GM06990 (cell line): ENCODE results near the gene GAA.

Source experiments
- DNase-seq: peaks from one replicate; pipeline ENCODE4 v3.0.0-alpha.2; 2011; ENCODE audit not compliant: insufficient read length; ENCODE audit errors: extremely low read depth
- H3K27me3 ChIP-seq: replicated peaks from 2 replicates; pipeline ENCODE4 v1.6.0; 2011; ENCODE audit warnings: low read length; ENCODE audit not compliant: control insufficient read depth, insufficient read depth
- H3K36me3 ChIP-seq: 2 replicates; pipeline ENCODE4 v1.5.1; 2011; ENCODE audit warnings: low read length; ENCODE audit not compliant: control insufficient read depth, insufficient read depth
- H3K4me3 ChIP-seq: replicated peaks from 2 replicates; pipeline ENCODE4 v1.5.1; 2011; ENCODE audit warnings: low read depth, mild to moderate bottlenecking, control low read depth, low read length
- CTCF ChIP-seq: IDR thresholded peaks from 2 replicates; pipeline ENCODE4 v1.5.1; 2011; ENCODE audit warnings: low read length, control low read depth, mild to moderate bottlenecking, inconsistent platforms; ENCODE audit not compliant: insufficient read depth, poor library complexity, severe bottlenecking

GAA gene

GRCh38 chr17:80099291-80100034 is 1.9 kb upstream of the GAA start:
- no peak for DNase-seq
- no peak for TF ChIP-seq CTCF
- no peaks in the 10 kb centered on the region for H3K27me3 ChIP-seq
- no peak overlapping the region for H3K4me3 ChIP-seq
- H3K36me3 ChIP-seq, result no peaks in the 10 kb centered on the region

GRCh38 chr17:80100035-80100323 is 1.4 kb upstream of the GAA start:
- H3K27me3 ChIP-seq, result no peaks in the 10 kb centered on the region
- no peak overlapping the region for H3K4me3 ChIP-seq
- DNase-seq, result no peak
- H3K36me3 ChIP-seq, result no peaks in the 10 kb centered on the region
- TF ChIP-seq CTCF, result no peak

GRCh38 chr17:80101946-80102663 is 724 bp downstream of the GAA start:
- no peak for DNase-seq

DNA sequence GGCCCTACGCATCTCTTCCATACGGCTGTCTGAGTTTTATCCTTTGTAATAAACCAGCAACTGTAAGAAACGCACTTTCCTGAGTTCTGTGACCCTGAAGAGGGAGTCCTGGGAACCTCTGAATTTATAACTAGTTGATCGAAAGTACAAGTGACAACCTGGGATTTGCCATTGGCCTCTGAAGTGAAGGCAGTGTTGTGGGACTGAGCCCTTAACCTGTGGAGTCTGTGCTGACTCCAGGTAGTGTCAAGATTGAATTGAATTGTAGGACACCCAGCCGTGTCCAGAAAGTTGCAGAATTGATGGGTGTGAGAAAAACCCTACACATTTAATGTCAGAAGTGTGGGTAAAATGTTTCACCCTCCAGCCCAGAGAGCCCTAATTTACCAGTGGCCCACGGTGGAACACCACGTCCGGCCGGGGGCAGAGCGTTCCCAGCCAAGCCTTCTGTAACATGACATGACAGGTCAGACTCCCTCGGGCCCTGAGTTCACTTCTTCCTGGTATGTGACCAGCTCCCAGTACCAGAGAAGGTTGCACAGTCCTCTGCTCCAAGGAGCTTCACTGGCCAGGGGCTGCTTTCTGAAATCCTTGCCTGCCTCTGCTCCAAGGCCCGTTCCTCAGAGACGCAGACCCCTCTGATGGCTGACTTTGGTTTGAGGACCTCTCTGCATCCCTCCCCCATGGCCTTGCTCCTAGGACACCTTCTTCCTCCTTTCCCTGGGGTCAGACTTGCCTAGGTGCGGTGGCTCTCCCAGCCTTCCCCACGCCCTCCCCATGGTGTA is 1.5 kb downstream of the GAA start:
- TF ChIP-seq CTCF, result no peak
- no peaks in the 10 kb centered on the region for H3K27me3 ChIP-seq
- DNase-seq, result no peak
- no peak overlapping the region for H3K4me3 ChIP-seq
- H3K36me3 ChIP-seq, result no peaks in the 10 kb centered on the region

More at GRCh38 chr17:80101946-80102663, 724 bp downstream of the GAA start:
- no peaks in the 10 kb centered on the region for H3K36me3 ChIP-seq
- no peaks in the 10 kb centered on the region for H3K27me3 ChIP-seq
- H3K4me3 ChIP-seq, result peak overlapping the region; percentile 83
- TF ChIP-seq CTCF, result no peak

DNA sequence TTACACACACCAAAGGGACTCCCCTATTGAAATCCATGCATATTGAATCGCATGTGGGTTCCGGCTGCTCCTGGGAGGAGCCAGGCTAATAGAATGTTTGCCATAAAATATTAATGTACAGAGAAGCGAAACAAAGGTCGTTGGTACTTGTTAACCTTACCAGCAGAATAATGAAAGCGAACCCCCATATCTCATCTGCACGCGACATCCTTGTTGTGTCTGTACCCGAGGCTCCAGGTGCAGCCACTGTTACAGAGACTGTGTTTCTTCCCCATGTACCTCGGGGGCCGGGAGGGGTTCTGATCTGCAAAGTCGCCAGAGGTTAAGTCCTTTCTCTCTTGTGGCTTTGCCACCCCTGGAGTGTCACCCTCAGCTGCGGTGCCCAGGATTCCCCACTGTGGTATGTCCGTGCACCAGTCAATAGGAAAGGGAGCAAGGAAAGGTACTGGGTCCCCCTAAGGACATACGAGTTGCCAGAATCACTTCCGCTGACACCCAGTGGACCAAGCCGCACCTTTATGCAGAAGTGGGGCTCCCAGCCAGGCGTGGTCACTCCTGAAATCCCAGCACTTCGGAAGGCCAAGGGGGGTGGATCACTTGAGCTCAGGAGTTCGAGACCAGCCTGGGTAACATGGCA is 2.2 kb downstream of the GAA start:
- Histone ChIP-seq H3K27me3 (no peaks in the 10 kb centered on the region), H3K36me3 (no peaks in the 10 kb centered on the region), H3K4me3 (no peak overlapping the region)
- no peak for DNase-seq
- TF ChIP-seq CTCF, result no peak
